Measurements from ENCODE around the gene TAS2R1. TPM values are rescaled to one million over a fixed set of nuclear protein-coding genes. Genes with fewer than 3 reads are reported as not detected.
"Not testable (repeated sequence)": the region's sequence is repeated elsewhere in the genome, so short reads cannot be mapped to it uniquely, and the experiment has no call there.

The TAS2R1 gene
- total RNA-seq, 1 donor from 2014 or later = not detected

GRCh38 chr5:9621379-9621903, 8.7 kb downstream of the TAS2R1 start:
- ATAC-seq = no peak

GRCh38 chr5:9619331-9620092, 10.6 kb downstream of the TAS2R1 start:
- no peak for ATAC-seq

- no peak for ATAC-seq
Observed at GRCh38 chr5:9617739-9618504, 12.2 kb downstream of the TAS2R1 start.

GRCh38 chr5:9617221-9617620, 12.9 kb downstream of the TAS2R1 start:
- peak; percentile 23 for ATAC-seq

- ATAC-seq = no peak
Observed at GRCh38 chr5:9615331-9615730, 14.8 kb downstream of the TAS2R1 start.

GRCh38 chr5:9613360-9613759, 16.8 kb downstream of the TAS2R1 start:
- ATAC-seq = no peak

GRCh38 chr5:9610969-9611368, 19.2 kb downstream of the TAS2R1 start:
- ATAC-seq = no peak

GRCh38 chr5:9610364-9610763, 19.8 kb downstream of the TAS2R1 start:
- ATAC-seq = no peak

- no peak for ATAC-seq
Observed at GRCh38 chr5:9608093-9608492, 22.1 kb downstream of the TAS2R1 start.

GRCh38 chr5:9605041-9605838, 24.9 kb downstream of the TAS2R1 start:
- ATAC-seq = no peak

GRCh38 chr5:9604416-9604815, 25.7 kb downstream of the TAS2R1 start:
- no peak for ATAC-seq

GRCh38 chr5:9601055-9601739, 29.0 kb downstream of the TAS2R1 start:
- no peak for ATAC-seq

GRCh38 chr5:9599391-9599790, 30.8 kb downstream of the TAS2R1 start:
- no peak for ATAC-seq

- ATAC-seq = not testable (repeated sequence)
Observed at GRCh38 chr5:9598329-9598728, 31.8 kb downstream of the TAS2R1 start.

GRCh38 chr5:9597322-9597721, 32.8 kb downstream of the TAS2R1 start:
- ATAC-seq = not testable (repeated sequence)

- ATAC-seq = no peak
Observed at GRCh38 chr5:9596824-9597223, 33.3 kb downstream of the TAS2R1 start.

GRCh38 chr5:9596171-9596780, 33.9 kb downstream of the TAS2R1 start:
- ATAC-seq = no peak

- ATAC-seq = no peak
Observed at GRCh38 chr5:9594913-9595312, 35.2 kb downstream of the TAS2R1 start.

GRCh38 chr5:9589049-9589835, 40.9 kb downstream of the TAS2R1 start:
- no peak for ATAC-seq

GRCh38 chr5:9588254-9588653, 41.9 kb downstream of the TAS2R1 start:
- no peak for ATAC-seq

GRCh38 chr5:9587135-9587534, 43.0 kb downstream of the TAS2R1 start:
- ATAC-seq = no peak
